ENCODE results near the gene SLC25A29.

DNA sequence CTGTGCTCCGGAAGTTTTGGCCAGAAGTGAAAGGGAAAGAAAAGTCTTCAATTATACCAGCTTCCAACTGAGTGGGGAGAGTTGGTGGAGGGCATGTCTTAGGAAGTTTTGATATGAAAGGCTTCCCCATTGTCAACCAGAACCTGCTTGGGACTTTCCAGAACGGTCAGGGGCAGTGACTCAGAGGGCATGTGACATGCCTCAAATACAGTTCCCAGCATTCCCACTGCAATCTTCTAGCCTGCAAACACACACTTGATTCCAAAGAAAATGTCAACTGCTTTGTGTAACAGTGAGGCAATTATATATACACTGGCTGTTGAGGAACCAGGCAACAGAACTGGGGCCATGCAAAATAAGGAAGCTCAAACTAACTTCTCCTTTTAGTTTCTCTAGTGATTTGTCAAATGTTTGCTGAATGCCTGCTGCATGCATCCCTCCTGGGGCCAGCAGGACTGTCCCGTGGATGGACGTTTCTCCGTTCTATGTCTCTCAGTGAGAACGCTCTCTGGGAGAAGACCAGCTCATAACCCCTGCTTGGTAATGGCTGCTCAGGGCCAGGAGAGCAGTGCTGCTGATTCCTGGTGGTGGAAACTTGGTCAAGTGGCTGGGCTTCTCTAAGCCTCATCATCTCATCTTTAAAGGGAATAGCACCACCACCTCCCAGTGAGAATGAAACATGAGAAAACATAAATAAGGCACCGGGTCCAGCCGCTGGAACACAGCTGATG, 35.2 kb upstream of the SLC25A29 start:
- TF ChIP-seq, protein P1, sequence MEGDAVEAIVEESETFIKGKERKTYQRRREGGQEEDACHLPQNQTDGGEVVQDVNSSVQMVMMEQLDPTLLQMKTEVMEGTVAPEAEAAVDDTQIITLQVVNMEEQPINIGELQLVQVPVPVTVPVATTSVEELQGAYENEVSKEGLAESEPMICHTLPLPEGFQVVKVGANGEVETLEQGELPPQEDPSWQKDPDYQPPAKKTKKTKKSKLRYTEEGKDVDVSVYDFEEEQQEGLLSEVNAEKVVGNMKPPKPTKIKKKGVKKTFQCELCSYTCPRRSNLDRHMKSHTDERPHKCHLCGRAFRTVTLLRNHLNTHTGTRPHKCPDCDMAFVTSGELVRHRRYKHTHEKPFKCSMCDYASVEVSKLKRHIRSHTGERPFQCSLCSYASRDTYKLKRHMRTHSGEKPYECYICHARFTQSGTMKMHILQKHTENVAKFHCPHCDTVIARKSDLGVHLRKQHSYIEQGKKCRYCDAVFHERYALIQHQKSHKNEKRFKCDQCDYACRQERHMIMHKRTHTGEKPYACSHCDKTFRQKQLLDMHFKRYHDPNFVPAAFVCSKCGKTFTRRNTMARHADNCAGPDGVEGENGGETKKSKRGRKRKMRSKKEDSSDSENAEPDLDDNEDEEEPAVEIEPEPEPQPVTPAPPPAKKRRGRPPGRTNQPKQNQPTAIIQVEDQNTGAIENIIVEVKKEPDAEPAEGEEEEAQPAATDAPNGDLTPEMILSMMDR (IDR thresholded peaks at IDR 0.05), result no peak
- TF ChIP-seq POLR2AphosphoS5 (IDR thresholded peaks at IDR 0.05), result peak; percentile 30 to 87 (median 64)
- TF ChIP-seq POLR2A (IDR thresholded peaks at IDR 0.05), result no peak
- TF ChIP-seq EP300 (IDR thresholded peaks at IDR 0.05), result no peak

Measured in stomach (tissue), 4 donors.